ENCODE measurements around the gene PPP1R9A.

The PPP1R9A gene

GRCh38 chr7:94912085-94912484 lies 4.7 kb downstream of the PPP1R9A start:
- no peak for FAIRE-seq

GRCh38 chr7:94913391-94913790 lies 6.0 kb downstream of the PPP1R9A start:
- FAIRE-seq = peak; percentile 66

GRCh38 chr7:94921911-94922310 lies 14.5 kb downstream of the PPP1R9A start:
- FAIRE-seq = peak; percentile 95

DNA sequence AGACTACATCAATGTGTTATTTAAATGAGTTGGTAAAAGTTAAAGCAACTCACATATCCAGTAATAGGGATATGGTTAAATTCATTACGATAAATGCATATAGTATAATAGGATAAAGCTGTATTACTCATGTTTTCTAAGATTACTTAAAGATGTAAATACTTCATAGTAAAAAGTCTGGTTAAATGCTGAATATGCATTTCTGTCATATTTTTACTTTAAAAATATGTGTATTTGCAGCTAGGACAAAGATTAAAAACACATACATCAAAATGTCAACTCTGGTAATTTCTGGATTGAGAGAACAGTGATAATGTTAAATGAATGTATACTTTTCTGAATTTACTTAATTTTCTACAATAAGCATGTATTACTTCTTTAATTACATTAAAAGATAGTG lies 15.1 kb downstream of the PPP1R9A start:
- FAIRE-seq = no peak

DNA sequence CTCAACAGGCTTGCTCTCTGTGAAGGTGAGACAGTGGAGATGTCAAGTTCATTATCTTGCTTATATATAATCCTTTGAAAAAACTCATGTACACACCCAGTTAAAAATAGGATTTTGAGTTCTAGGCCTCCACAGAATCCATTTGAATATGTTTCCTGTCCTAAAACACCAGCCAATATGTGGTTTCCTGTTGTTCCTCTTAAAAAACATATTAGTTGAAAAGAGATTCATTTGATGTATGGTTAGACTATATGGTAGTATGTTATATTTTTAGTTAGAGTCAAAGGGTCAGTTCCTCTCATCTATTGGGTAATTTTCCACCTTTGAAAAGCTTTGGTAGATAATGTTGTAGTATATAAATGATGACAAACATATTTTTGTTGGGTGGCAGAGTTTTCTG lies 16.0 kb downstream of the PPP1R9A start:
- FAIRE-seq = peak; percentile 49

DNA sequence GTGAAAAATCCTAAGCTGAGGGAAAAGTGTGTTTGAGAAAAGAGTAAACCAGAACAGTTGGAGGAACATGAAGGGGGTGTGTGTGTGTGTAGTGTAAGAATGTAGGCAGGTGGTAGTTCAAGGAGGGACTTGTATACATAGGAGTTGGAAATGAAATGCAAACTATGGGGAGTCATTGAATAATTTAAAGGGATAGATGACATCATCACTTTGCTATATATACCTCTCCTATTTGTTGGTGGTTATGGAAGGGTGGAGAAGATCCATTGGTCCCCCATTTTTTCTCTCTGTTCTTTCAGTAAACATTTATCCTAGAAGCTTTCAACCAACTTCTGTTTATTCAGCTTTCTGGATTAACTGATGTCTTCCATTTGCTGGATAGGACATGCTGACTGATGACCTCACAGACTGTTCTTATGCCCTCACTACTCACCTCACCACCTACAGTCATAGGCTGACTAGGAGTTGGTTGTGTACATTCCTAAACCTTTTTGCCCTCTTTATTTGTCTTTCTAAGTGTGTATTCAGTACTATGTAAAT lies 20.8 kb downstream of the PPP1R9A start:
- FAIRE-seq = no peak

DNA sequence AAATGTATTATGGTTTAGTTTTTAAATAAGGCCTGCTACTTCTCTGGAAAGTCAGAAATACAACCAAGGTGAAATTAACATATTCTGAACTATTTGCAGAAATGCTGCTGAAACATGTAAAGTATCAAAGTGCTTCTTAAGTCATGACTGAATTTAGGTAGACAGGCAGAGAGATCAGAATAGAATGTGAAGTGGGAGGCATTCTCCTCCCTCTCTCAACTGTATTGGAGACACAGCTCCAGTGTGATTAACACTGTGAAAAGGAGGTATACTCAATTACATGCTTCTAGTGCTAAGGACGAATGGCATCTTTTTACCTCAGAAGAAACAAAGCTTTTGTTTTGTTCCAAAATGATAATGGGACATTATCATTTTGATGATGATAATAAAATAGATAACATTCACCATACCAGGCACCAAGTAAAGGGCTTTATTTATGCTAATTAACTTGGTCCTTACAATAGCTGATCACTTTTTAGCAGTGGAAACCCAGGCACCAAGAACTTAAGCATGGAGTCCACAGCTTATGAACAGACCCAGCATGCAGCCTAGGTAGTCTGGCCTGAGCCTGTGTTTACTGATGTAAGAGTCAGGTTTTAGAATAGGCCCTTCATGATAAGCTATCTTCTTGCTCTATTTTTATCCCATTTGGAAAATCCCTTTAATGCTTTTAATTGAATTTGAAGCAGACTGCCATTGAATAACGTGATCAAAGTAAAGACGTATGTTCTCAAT lies 26.0 kb downstream of the PPP1R9A start:
- no peak for FAIRE-seq

- no peak for FAIRE-seq
Measured at GRCh38 chr7:94939395-94939794, 32.0 kb downstream of the PPP1R9A start.

DNA sequence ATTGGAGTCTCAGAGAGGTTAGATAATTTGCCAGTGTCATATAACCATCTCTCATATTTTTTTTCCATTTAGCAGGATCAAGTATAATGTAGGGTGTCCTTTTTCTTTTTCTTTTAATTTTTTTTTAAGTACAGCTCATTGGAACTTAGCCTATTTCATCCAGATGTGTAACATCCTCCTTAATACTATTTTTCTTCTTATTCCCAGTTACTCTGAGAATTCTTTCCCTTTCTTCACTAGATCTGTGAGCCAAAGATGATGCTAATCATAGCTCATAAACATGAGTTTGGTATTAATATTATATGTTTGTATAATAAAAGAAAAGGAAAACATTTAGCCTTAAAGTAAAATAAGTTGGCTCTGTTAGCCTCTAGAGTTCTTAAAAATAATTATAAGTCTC lies 32.8 kb downstream of the PPP1R9A start:
- FAIRE-seq = no peak

- no peak for FAIRE-seq
Measured at GRCh38 chr7:94941844-94942632, 34.6 kb downstream of the PPP1R9A start.

- no peak for FAIRE-seq
Measured at GRCh38 chr7:94943134-94943533, 35.7 kb downstream of the PPP1R9A start.

GRCh38 chr7:94949532-94949931 lies 42.1 kb downstream of the PPP1R9A start:
- no peak for FAIRE-seq

DNA sequence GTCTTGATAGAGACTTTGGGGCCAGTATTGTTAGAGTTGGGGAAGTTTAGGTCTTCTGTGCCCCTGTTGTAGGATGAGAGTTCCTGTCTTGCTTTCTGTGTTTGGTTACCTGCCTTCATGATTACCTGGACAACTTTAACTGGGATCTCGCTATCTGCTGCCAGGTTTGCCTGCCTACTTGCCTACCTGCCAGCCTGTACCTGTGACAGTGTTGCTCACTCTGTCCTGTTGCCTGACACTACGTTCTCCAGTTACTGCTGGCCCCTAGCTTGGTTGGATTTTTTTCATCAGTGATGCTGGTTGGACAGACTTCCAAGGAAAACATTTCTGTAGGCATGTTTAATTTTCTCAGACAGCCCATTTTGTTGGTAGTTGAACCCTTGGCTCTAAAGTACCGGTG lies 48.4 kb downstream of the PPP1R9A start:
- no peak for FAIRE-seq

DNA sequence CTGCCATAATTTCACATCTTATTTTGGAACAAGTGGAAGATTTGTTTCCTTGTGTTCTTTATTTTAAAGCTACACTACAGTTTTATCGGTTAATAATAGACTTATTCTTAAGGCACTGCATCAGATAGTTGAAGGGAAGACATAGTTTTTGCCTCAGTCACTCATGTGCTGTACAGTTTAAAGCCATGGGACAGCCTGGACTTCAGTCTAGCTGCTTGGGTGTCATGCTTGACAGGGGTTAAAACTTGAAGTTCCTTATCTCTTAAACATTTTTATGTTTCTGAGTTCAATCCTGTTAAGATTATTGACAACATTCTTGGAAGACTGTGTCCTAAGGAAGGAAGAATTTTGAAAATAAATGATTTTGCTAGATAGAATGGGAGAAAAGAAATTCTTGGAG lies 49.7 kb downstream of the PPP1R9A start:
- no peak for FAIRE-seq

- FAIRE-seq = no peak
Measured at GRCh38 chr7:94962661-94963060, 55.3 kb downstream of the PPP1R9A start.

DNA sequence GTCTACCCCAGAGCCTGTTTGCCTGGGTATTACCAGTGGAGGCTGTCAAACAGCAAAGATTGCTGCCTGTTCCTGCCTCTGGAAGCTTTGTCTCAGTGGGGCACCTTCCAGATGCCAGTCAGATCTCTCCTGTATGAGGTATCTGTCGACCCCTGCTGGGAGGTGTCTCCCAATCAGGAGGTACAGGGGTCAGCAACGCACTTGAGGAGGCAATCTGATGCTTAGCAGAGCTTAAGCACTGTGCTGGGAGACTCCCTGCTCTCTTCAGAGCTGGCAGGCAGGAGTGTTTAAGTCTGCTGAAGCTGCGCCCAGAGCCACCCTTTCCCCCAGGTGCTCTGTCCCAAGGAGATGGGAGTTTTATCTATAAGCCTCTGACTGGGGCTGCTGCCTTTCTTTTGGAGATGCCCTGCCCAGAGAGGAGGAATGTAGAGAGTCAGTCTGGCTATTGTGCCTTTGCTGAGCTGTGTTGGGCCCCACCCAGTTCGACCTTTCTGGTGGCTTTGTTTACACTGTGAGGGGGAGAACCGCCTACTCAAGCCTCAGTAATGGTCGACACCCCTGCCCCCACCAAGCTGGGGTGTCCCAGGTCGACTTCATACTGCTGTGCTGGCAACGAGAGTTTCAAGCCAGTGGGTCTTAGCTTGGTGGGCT lies 62.2 kb downstream of the PPP1R9A start:
- no peak for FAIRE-seq

GRCh38 chr7:94970085-94970576 lies 62.7 kb downstream of the PPP1R9A start:
- no peak for FAIRE-seq

- FAIRE-seq = no peak
Measured at GRCh38 chr7:94971051-94971867, 63.9 kb downstream of the PPP1R9A start.

- no peak for FAIRE-seq
Measured at GRCh38 chr7:94972296-94972695, 64.9 kb downstream of the PPP1R9A start.

DNA sequence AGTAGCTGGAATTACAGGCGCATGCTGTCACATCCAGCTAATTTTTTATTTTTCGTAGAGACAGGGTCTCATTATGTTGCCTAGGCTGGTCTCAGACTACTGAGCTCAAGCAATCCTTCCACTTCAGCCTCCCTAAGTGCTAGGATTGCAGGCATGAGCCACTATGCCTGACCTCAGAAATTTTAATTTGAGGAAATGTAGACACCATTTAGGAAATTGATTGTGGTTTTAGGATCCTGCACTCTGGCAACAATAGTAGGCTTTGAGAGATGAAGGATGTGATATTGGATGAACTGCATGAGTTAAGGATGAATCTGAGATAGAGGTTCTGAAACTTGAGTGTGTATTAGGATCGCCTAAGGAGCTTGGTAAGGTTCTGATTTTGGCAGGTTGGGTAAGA lies 66.5 kb downstream of the PPP1R9A start:
- FAIRE-seq = no peak

DNA sequence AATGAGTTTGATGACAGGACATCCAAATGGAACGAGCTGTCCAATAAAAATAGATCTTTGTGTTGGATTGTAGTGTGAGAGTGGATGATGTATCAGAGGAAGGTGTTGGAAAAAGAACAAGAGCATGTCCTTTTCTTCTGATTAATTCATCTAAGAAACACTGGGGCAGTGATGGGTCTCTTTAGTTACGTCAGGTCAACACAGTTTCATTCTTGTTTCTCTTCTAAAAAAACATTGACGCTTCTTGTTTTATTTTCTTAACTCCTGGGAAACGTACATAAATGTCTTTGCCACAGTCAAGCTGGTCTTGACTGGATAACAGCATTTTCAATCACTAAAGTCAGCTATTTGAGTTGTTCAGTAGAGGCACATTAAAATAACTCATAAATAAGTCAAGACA lies 67.0 kb downstream of the PPP1R9A start:
- no peak for FAIRE-seq

DNA sequence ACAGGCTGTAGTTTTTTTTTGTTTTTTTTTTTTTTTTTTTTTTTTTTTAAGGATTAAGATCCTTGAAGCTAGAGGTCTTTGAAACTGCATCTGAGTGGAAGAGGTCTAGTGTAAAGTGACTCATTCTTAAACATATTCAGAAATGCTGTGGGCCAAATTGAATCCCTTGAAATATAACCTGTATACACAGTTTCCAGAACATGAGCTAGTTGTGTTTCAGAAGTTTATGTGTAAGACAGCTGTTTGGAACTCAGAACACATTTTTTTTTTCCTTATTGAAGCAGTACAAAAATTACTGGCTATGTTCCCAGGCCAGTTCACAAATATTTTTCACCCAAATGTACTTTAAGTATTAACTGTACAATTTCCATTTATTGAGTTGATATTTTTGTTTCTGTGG lies 67.9 kb downstream of the PPP1R9A start:
- FAIRE-seq = no peak
